HG02798 (cell line): Measurements from ENCODE around the gene DUSP22.

Experiments used
- ATAC-seq: cut with Tn5 transposase; IDR thresholded peaks from one replicate; pipeline ENCODE4 v1.9.1; 2021; ENCODE audit warnings: mild to moderate bottlenecking; ENCODE audit not compliant: unreplicated experiment, poor library complexity

Gene DUSP22

DNA sequence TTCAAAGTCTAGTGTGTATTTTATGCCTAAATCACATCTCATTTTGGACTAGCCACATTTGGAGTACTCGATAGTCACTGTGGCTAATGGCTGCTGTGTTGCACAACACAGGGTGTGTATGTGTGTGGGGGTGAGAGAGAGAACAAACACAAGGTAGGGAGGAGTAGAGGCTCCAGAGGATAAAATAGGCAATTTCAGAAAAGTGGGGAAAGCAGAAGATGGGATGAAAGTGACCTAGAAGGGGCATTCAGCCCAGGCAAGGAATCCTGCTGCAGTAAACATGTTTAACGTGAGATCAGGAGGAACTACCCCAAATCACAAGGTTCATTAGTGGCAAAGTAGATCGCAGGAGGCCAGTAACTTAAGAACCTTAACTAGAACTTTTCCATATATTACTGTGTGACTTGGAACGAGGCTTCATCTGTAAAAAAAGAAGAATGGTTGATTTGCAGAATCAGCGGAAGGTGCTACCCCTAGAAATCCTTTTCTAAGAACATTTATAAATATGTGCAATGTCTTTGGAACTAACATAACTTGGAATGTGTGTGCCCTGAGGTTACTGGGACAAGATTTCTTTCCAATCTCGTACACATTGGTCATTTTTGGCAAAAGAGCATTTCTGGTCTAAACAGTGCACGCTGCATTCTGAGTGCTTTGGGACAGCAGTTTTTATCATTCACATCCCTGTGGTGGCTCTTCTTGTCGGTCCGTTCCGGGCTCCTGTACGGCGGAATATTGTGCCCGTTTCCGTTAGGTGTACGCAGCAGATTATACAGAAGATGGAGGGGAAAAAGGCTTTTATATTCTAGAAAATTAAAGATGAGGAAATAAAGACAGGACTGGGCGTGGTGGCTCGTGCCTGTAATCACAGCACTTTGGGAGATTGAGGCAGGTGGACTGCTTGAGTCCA lies 2.6 kb downstream of the DUSP22 start:
- no peak for ATAC-seq

GRCh38 chr6:296151-297122 lies 4.2 kb downstream of the DUSP22 start:
- peak; percentile 13 for ATAC-seq

DNA sequence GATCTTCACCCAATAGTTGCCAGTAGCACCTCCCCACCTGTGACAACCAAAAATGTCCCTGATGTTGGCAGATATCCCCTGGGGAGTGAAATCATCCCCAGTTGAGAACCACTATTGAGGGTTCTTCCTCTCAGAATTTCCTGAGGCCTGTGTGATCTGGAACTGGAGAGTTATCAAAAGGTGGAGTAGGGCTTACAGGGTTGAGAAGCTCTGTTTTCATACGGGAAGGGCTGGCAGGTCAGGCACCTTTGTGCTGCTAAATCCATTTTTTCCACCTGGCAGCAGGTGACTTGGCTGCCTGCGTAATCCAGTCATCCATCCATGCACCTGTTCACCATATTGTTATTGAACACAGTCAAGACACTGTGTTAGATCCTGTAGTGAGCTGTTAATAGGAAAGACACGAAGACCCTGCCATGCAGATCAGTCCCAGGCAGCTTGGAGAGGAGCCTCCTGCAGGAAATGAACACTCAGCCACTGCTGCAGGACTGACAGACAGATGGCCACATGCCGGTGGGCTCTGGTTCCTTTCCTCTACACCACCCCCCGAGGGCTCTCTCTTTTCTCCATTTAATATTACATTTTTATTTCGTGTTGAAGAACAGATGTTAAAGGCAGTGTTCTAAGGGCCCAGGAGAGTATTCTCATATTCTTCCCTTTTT lies 5.4 kb downstream of the DUSP22 start:
- no peak for ATAC-seq

DNA sequence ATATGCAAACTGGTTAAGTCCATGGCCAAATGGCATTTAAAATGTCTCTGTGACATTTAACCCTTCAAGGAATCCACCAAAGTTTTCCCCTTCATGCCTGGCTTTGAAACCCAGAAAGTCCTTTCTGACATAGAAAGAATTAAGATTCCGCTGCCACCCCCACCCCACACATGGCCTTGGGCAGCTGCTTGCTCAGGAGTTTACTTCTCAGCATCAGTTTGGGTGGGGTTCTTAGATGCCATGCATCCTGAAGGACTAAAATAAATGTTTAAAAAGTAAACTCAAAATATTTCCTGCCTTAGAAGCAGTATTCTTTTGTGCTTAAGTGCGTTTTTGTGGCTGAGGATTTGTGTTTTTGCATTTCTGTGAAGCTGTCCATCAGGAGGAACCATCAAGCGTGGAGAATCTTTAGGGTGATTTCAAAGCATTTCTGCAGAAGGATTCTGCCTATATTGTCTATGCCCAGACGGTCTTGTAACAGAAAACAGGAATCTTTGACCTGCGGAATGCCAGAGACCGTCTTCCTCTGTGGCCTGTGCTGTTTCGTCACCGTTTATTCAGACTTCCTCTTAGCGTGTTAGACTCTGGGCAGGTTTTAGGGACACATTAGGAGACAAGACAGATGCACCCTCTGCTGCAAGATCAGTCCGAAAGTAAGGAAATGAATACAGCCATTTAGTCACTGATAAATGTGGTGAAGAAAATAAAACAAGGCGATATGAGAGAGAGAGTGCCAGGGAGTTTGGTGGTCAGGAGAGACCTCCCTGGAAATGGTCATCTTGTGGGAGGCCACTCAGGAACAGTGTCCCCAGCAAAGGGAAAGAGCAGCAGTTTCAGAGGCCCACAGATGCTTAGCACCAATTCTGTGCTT lies 6.2 kb downstream of the DUSP22 start:
- peak; percentile 24 for ATAC-seq

GRCh38 chr6:299104-299980 lies 7.1 kb downstream of the DUSP22 start:
- ATAC-seq: no peak

- no peak for ATAC-seq
These were observed 7.7 kb downstream of the DUSP22 start for GRCh38 chr6:300026-300425.

- ATAC-seq: no peak
These were observed 8.4 kb downstream of the DUSP22 start for GRCh38 chr6:300494-301198.

DNA sequence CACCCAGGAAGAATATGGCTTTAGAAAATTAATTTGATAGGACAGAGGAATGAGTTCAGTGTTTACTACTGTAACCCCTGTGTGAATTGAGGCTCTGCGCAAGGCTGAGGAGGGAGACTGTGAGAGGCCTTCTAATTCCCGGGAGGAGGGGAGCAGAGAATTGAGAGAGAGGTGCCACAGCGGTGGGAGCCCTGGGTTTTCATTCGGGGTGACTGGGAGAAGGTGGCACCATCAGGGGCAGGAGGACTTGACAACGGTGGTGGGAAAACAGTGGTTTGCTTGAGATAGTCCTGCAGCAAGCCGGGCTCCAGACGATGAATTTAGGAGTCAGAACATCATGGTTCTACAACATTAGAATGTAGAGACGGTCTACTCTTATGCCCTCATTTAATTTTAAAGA lies 9.2 kb downstream of the DUSP22 start:
- ATAC-seq: no peak

- no peak for ATAC-seq
These were observed 9.8 kb downstream of the DUSP22 start for GRCh38 chr6:301929-302705.

DNA sequence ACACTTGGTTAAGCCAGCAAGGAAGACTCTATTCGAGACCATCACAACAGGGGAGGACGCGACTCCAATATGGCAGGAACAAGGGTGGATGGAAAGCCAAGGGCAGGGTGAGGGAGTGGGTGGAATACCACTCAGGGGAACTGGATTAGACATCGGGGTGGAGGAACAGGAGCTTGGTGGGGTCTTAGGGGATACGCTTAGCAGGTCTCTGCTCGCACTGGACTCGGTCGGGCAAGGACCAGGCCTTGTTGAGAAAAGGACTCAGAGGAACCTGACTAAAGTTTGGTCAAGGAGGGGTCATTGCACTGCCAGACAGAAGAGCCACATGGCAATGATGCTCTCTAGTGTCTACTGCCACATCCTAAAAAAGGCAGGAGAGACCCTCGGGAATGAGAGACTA lies 10.5 kb downstream of the DUSP22 start:
- no peak for ATAC-seq

GRCh38 chr6:303263-303662 lies 11.0 kb downstream of the DUSP22 start:
- ATAC-seq: no peak

DNA sequence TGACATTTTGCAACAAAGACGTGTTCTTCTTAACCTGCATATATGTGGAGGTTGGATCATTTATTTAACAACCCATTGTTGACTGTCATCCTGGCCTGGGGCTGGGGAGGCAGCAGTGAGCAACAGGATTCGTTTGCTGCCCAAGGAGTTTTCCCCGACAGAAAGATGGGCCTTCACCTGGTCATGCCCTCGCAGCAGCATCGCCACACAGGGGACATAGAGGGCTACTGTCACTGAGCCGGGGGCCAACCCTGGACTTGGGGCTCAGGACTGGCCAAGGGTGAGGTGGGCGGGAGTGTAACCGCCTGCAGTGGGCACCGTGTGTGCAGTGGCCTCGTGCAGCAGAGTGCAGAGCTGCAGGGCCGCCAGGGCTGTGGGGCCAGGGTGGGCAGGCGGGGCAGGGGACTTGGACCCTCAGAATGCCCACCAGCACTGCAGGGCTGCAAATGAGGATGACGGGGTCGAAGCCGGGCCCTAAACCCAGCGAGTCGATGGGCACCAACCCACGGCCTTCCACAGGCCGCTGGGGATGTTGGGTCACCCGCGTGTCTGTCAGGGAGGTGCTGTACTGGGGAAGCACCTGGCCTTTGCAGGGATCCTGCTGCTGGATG lies 11.8 kb downstream of the DUSP22 start:
- no peak for ATAC-seq

GRCh38 chr6:304833-305370 lies 12.6 kb downstream of the DUSP22 start:
- ATAC-seq: peak; percentile 17

GRCh38 chr6:305371-306206 lies 13.3 kb downstream of the DUSP22 start:
- ATAC-seq: peak; percentile 82

- ATAC-seq: no peak
These were observed 14.4 kb downstream of the DUSP22 start for GRCh38 chr6:306641-307061.
